Measurements from ENCODE around the gene AVEN.

AVEN gene

DNA sequence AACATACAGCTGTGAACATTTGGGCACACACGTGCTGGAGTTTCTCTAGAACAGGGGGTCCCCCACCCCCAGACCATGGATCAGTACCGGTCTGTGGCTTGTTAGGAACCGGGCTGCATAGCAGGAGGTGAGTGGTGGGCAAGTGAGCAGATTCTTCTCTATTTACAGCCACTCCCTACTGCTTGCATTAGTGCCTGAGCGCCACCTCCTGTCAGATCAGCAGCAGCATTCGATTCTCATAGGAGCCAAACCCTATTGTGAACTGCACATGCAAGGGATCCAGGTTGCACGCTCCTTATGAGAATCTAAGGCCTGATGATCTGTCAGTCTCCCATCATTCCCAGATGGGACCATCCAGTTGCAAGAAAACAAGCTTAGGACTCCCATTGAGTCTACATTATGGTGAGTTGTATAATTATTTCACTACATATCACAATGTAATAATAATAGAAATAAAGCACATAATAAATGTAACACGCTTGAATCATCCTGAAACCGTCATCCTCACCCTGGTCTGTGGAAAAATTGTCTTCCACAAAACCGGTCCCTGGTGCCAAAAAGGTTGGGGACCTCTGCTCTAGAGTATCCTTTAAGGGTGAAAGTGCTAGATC lies 44.9 kb downstream of the AVEN start:
- Histone ChIP-seq H3K27ac (no peak overlapping the region), H3K9me3 (ENCODE audit: severe bottlenecking) (no peaks in the 10 kb centered on the region), H3K4me3 (ENCODE audit: low read depth, low read length) (no peak overlapping the region), H3K27me3 (ENCODE audit: insufficient read depth, low read depth, severe bottlenecking) (no peaks in the 10 kb centered on the region), H3K36me3 (no peaks in the 10 kb centered on the region)
- TF ChIP-seq, protein P1, sequence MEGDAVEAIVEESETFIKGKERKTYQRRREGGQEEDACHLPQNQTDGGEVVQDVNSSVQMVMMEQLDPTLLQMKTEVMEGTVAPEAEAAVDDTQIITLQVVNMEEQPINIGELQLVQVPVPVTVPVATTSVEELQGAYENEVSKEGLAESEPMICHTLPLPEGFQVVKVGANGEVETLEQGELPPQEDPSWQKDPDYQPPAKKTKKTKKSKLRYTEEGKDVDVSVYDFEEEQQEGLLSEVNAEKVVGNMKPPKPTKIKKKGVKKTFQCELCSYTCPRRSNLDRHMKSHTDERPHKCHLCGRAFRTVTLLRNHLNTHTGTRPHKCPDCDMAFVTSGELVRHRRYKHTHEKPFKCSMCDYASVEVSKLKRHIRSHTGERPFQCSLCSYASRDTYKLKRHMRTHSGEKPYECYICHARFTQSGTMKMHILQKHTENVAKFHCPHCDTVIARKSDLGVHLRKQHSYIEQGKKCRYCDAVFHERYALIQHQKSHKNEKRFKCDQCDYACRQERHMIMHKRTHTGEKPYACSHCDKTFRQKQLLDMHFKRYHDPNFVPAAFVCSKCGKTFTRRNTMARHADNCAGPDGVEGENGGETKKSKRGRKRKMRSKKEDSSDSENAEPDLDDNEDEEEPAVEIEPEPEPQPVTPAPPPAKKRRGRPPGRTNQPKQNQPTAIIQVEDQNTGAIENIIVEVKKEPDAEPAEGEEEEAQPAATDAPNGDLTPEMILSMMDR (IDR thresholded peaks at IDR 0.05; ENCODE audit: low read depth, low read length): peak; percentile 82
- peak; percentile 64 for DNase-seq

DNA sequence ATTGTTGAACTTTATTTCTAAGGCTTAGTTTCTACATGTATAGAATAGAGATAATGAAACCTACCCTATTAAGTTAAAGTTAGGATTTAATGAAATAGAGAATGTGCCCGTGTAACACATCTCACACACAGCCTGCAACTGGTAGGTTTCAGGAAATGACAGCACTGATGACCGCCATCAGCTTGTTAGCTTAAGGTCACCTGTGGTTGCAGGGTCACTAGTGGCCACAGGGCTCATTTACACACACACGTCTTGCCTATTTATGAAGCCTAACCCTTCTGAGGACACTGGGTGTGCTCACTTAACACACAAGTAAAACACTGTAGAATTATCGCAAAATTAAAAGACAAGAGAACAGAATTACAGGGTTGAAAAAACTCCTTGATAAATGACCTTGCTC lies 50.6 kb downstream of the AVEN start:
- TF ChIP-seq, protein P1 (IDR thresholded peaks at IDR 0.05; ENCODE audit: low read depth, low read length): no peak
- Histone ChIP-seq H3K4me3 (ENCODE audit: low read depth, low read length) (no peak overlapping the region), H3K36me3 (no peaks in the 10 kb centered on the region), H3K9me3 (ENCODE audit: severe bottlenecking) (no peaks in the 10 kb centered on the region), H3K27me3 (ENCODE audit: insufficient read depth, low read depth, severe bottlenecking) (no peaks in the 10 kb centered on the region), H3K27ac (no peak overlapping the region)
- no peak for DNase-seq

DNA sequence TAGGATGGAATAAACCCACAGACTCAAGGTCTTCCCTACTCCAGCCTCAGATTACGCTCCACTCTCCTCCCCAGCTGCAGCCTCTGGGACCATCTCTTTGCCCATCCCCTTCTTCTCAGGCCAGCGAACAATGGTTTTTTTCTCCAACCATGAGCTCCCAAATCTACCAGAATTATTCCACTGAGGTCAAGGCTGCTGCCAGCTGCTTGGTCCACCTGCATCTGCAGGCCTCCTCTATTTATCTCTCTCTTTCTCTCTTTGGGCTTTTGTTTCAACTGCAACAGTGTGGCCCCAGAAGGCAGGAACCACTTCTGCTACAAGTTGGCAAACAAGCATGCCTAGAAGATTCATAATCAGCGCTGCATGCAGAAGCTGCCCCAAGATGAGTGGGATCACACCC lies 51.6 kb downstream of the AVEN start:
- no peaks in the 10 kb centered on the region for H3K27me3 ChIP-seq (ENCODE audit: insufficient read depth, low read depth, severe bottlenecking)
- H3K9me3 ChIP-seq (ENCODE audit: severe bottlenecking): no peaks in the 10 kb centered on the region

DNA sequence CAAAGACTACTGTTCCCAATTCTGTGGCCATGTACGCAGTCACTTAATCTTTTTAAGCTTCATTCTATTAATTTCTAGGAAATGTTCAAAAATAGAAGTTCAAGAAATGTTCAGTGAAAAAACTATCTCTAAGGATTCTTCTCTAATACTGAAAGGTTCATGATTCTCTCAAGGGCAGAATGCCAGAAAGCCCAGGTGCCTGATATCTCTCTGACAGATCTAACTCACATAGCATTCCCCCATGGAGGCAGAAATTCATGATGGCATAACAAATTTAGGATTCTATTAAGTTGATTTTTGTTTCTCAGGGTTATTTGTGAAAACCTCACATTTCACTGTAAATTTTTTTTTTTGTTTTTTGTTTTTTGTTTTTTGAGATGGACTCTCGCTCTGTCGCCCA lies 53.3 kb downstream of the AVEN start:
- TF ChIP-seq, protein P1 (IDR thresholded peaks at IDR 0.05; ENCODE audit: low read depth, low read length): no peak
- H3K36me3 ChIP-seq: no peaks in the 10 kb centered on the region
- H3K27me3 ChIP-seq (ENCODE audit: insufficient read depth, low read depth, severe bottlenecking): no peaks in the 10 kb centered on the region
- no peak for DNase-seq
- H3K4me3 ChIP-seq (ENCODE audit: low read depth, low read length): no peak overlapping the region
- no peak overlapping the region for H3K27ac ChIP-seq
- H3K9me3 ChIP-seq (ENCODE audit: severe bottlenecking): no peaks in the 10 kb centered on the region

More for the DNA sequence above, 51.6 kb downstream of the AVEN start:
- Histone ChIP-seq H3K4me3 (ENCODE audit: low read depth, low read length) (no peak overlapping the region), H3K36me3 (no peaks in the 10 kb centered on the region), H3K27ac (no peak overlapping the region)
- DNase-seq: no peak
- TF ChIP-seq, protein P1 (IDR thresholded peaks at IDR 0.05; ENCODE audit: low read depth, low read length): no peak

DNA sequence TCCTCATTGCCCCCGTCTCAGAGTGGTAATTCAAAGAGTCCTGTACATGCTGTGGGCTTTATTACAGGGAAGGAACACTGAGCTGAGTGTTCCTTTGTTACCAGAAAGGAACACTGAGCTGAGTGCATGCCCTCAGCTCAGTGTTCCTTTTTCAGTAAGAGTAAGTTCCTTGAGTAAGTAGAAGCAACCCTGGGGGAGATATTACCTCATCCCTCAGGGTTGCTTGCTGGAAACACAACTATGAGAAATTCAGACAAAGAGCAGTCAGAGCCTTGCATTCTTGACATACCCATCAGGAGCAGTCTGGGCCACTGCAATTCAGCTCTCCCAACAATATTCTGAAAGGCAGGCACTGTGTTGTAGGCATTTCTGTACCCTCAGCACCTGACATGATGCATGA lies 53.7 kb downstream of the AVEN start:
- no peaks in the 10 kb centered on the region for H3K36me3 ChIP-seq
- H3K27ac ChIP-seq: no peak overlapping the region
- H3K27me3 ChIP-seq (ENCODE audit: insufficient read depth, low read depth, severe bottlenecking): no peaks in the 10 kb centered on the region
- H3K9me3 ChIP-seq (ENCODE audit: severe bottlenecking): no peaks in the 10 kb centered on the region
- H3K4me3 ChIP-seq (ENCODE audit: low read depth, low read length): no peak overlapping the region
- no peak for DNase-seq
- TF ChIP-seq, protein P1 (IDR thresholded peaks at IDR 0.05; ENCODE audit: low read depth, low read length): no peak

DNA sequence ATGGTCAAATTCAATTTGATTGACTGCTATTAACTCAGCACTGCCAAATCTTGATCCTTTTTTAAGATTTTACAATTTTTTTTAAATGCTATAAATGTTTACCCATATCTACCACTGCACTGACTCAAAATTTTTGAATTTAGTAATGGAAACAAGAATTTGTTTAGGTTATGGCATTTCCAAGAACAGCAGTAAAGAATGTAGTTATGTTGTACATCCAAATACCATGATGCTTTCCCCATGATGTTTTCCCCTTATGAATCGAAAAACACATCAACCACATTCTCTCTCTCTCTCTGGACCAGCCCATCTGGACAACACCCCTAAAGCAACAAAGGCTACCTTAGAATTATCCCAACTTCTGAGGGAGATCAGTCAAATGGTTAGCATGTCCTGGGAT lies 56.5 kb downstream of the AVEN start:
- no peaks in the 10 kb centered on the region for H3K27me3 ChIP-seq (ENCODE audit: insufficient read depth, low read depth, severe bottlenecking)
- H3K27ac ChIP-seq: no peak overlapping the region
- no peak overlapping the region for H3K4me3 ChIP-seq (ENCODE audit: low read depth, low read length)
- TF ChIP-seq, protein P1 (IDR thresholded peaks at IDR 0.05; ENCODE audit: low read depth, low read length): no peak
- DNase-seq: no peak
- no peaks in the 10 kb centered on the region for H3K9me3 ChIP-seq (ENCODE audit: severe bottlenecking)
- H3K36me3 ChIP-seq: no peaks in the 10 kb centered on the region

Data from WERI-Rb-1 (cell line).